HCT116 (cell line): ENCODE measurements around the gene MBD5. TPM values are rescaled to one million over a fixed set of nuclear protein-coding genes. Genes with fewer than 3 reads are reported as not detected.

Experiments
- ATAC-seq: fragments of 200-7000 bp; cut with Tn5 transposase; 2 replicates; pipeline ENCODE4 v1.9.1; 2020; ENCODE audit warnings: mild to moderate bottlenecking, moderate library complexity
- BruUV-seq: library from RNA; stranded (reverse); fragments of 400-500 nt; replicated peaks from 2 replicates; lab custom pipeline; 2021; lab: Mats Ljungman, UMichigan
- CTCF ChIA-PET: fragments of 300-600 bp; sonication (Branson Sonifier 250); formaldehyde crosslinking; loops from one replicate; lab custom pipeline; 2021; ENCODE audit warnings: antibody characterized with exemption; lab: Charles Lee
- POLR2A ChIA-PET: fragments of 300-600, 350-600 bp; sonication (Branson Sonifier 250); formaldehyde crosslinking; loops from one replicate; lab custom pipeline; 2021; ENCODE audit warnings: antibody characterized with exemption; lab: Charles Lee
- RAD21 ChIA-PET, 2 experiments: fragments of 300-600 bp; sonication (Branson Sonifier 250); formaldehyde crosslinking; loops; one replicate each; lab custom pipeline; 2023; ENCODE audit warnings: low total read pairs in 2 of 2; ENCODE audit not compliant: uncharacterized antibody in 2 of 2, unreplicated experiment in 2 of 2, low non-redundant PET in 1 of 2; lab: Charles Lee
- DNase-seq: peaks from one replicate; pipeline ENCODE4 v3.0.0-alpha.2; 2010; ENCODE audit warnings: low read depth, low spot score
- H2AFZ ChIP-seq: fragments of 200-600 bp; shearing (Covaris generic), sonication (generic); 2 replicates; pipeline ENCODE4 v1.6.1; 2017; ENCODE audit warnings: low read depth, mixed run types, mixed read lengths, antibody characterized with exemption, low read length; ENCODE audit not compliant: poor library complexity, severe bottlenecking
- H3K27ac ChIP-seq: 2 replicates; pipeline ENCODE4 v1.5.1; 2012; ENCODE audit warnings: low read depth, low read length
- H3K27me3 ChIP-seq: fragments of 200-600 bp; sonication (generic); 2 replicates; pipeline ENCODE4 v1.6.1; 2016; ENCODE audit warnings: mixed run types, low read length, mixed read lengths; ENCODE audit not compliant: insufficient read depth
- H3K36me3 ChIP-seq, 2 experiments: fragments of 200-500 bp in 1 of 2; fragments of 200-600 bp in 1 of 2; sonication (Bioruptor generic) in 1 of 2; sonication (generic) in 1 of 2; 2 replicates each; pipeline versions ENCODE4 v1.5.1 to v1.6.1; 2014 to 2016; ENCODE audit warnings: low read length in 2 of 2, inconsistent platforms in 1 of 2, mixed read lengths in 1 of 2, mixed run types in 1 of 2; ENCODE audit not compliant: insufficient read depth in 2 of 2, control insufficient read depth in 1 of 2
- H3K4me1 ChIP-seq, 2 experiments: fragments of 200-600 bp in 1 of 2; sonication (generic) in 1 of 2; 2 replicates each; pipeline versions ENCODE4 v1.5.1 to v1.6.1; 2012 to 2017; ENCODE audit warnings: low read length in 2 of 2, inconsistent platforms in 1 of 2, mild to moderate bottlenecking in 1 of 2, mixed read lengths in 1 of 2, mixed run types in 1 of 2, moderate library complexity in 1 of 2; ENCODE audit not compliant: insufficient read depth in 2 of 2, control insufficient read depth in 1 of 2
- H3K4me2 ChIP-seq: fragments of 200-600 bp; sonication (generic); 2 replicates; pipeline ENCODE4 v1.6.1; 2017; ENCODE audit warnings: mixed run types, low read length, mixed read lengths
- H3K4me3 ChIP-seq, 2 experiments: fragments of 200-600 bp in 1 of 2; sonication (generic) in 1 of 2; replicated peaks in 1 of 2; 2 replicates each; pipeline ENCODE4 v1.5.1; 2011 to 2016; ENCODE audit warnings: low read length in 2 of 2, control low read depth in 1 of 2, low read depth in 1 of 2, mild to moderate bottlenecking in 1 of 2, mixed read lengths in 1 of 2, mixed run types in 1 of 2
- H3K79me2 ChIP-seq: fragments of 200-600 bp; sonication (generic); 2 replicates; pipeline ENCODE4 v1.6.1; 2017; ENCODE audit warnings: mild to moderate bottlenecking, mixed run types, low read length, moderate library complexity, mixed read lengths; ENCODE audit not compliant: insufficient read depth
- H3K9ac ChIP-seq: fragments of 200-600 bp; sonication (generic); 2 replicates; pipeline ENCODE4 v1.6.1; 2016; ENCODE audit warnings: low read length, mixed read lengths
- H3K9me2 ChIP-seq: fragments of 200-600 bp; sonication (generic), shearing (Covaris generic); 2 replicates; pipeline ENCODE4 v1.6.1; 2017; ENCODE audit warnings: mixed run types, mild to moderate bottlenecking, moderate library complexity; ENCODE audit not compliant: insufficient read depth
- H3K9me3 ChIP-seq, 2 experiments: fragments of 200-500 bp in 1 of 2; fragments of 200-600 bp in 1 of 2; sonication (Bioruptor generic) in 1 of 2; sonication (generic) in 1 of 2; 2 replicates each; pipeline ENCODE4 v1.6.1; 2014 to 2017; ENCODE audit warnings: low read length in 2 of 2, mixed read lengths in 2 of 2, inconsistent platforms in 1 of 2, low read depth in 1 of 2, mild to moderate bottlenecking in 1 of 2, mixed run types in 1 of 2, moderate library complexity in 1 of 2; ENCODE audit not compliant: control insufficient read depth in 1 of 2, insufficient read depth in 1 of 2
- H4K20me1 ChIP-seq: fragments of 200-600 bp; sonication (generic), shearing (Covaris generic); 2 replicates; pipeline ENCODE4 v1.6.1; 2017; ENCODE audit warnings: mixed run types, mild to moderate bottlenecking, moderate library complexity; ENCODE audit not compliant: insufficient read depth
- CEBPB ChIP-seq: IDR thresholded peaks from 2 replicates; pipeline ENCODE4 v1.6.1; 2012; ENCODE audit warnings: low read depth
- CTCF ChIP-seq, 3 experiments: fragments of 200-600 bp in 1 of 3; sonication (generic) in 1 of 3; IDR thresholded peaks in 2 of 3; conservative IDR thresholded peaks in 1 of 3; 2 replicates each; pipeline ENCODE4 v1.5.1; 2012 to 2017; ENCODE audit warnings: low read depth in 2 of 3, low read length in 2 of 3, antibody characterized with exemption in 1 of 3, borderline replicate concordance in 1 of 3, control low read depth in 1 of 3, mild to moderate bottlenecking in 1 of 3, mixed read lengths in 1 of 3, mixed run types in 1 of 3, moderate library complexity in 1 of 3; ENCODE audit not compliant: insufficient read depth in 1 of 3
- EGR1 ChIP-seq: IDR thresholded peaks from 2 replicates; pipeline ENCODE4 v1.6.1; 2012; ENCODE audit warnings: low read depth
- ELF1 ChIP-seq: IDR thresholded peaks from 2 replicates; pipeline ENCODE4 v1.6.1; 2012; ENCODE audit warnings: low read depth, borderline replicate concordance
- EZH2phosphoT487 ChIP-seq: fragments of 200-600 bp; IDR thresholded peaks from 2 replicates; pipeline ENCODE4 v1.6.1; 2018; ENCODE audit warnings: antibody characterized with exemption, borderline replicate concordance
- FOSL1 ChIP-seq: IDR thresholded peaks from 2 replicates; pipeline ENCODE4 v1.6.1; 2012; ENCODE audit warnings: low read depth
- POLR2AphosphoS5 ChIP-seq: IDR thresholded peaks from 2 replicates; pipeline ENCODE4 v1.6.1; 2011; ENCODE audit warnings: mild to moderate bottlenecking, low read depth, low read length, moderate library complexity
- REST ChIP-seq: IDR thresholded peaks from 2 replicates; pipeline ENCODE4 v1.6.1; 2012; ENCODE audit warnings: low read depth
- SP1 ChIP-seq: IDR thresholded peaks from 2 replicates; pipeline ENCODE4 v1.6.1; 2012; ENCODE audit warnings: low read depth
- SRF ChIP-seq: IDR thresholded peaks from 2 replicates; pipeline ENCODE4 v1.6.1; 2012; ENCODE audit warnings: low read depth
- YY1 ChIP-seq: IDR thresholded peaks from 2 replicates; pipeline ENCODE4 v1.6.1; 2011; ENCODE audit warnings: low read length, low read depth, moderate library complexity, mild to moderate bottlenecking; ENCODE audit not compliant: insufficient replicate concordance; ENCODE audit errors: extremely low read depth
- ZFX ChIP-seq: fragments of 450-650 bp; IDR thresholded peaks from 2 replicates; pipeline ENCODE4 v1.6.1; 2017
- ZNF274 ChIP-seq: fragments of 200-500 bp; sonication (Bioruptor generic); IDR thresholded peaks from 2 replicates; pipeline ENCODE4 v1.6.1; 2014; ENCODE audit warnings: mild to moderate bottlenecking, low read depth, low read length, inconsistent platforms
- intact Hi-C: fragments of 100-400 bp; cut with micrococcal nuclease; formaldehyde crosslinking; loops from 2 replicates; pipeline ENCODE4 v1.10.0; 2022
- total RNA-seq: library from RNA; stranded (reverse); gene quantifications from one replicate; pipeline ENCODE4 v1.2.1, GENCODE V29; 2021; ENCODE audit not compliant: unreplicated experiment
- TF ChIP-seq, protein P1 (sequence below): IDR thresholded peaks from 2 replicates; pipeline ENCODE4 v1.6.1; 2012
- TF ChIP-seq, protein P2 (sequence below): IDR thresholded peaks from 2 replicates; pipeline ENCODE4 v1.6.1; 2012

Gene MBD5
- total RNA-seq, 1 experiment from 2014 or later: 20.5 TPM

- H3K36me3 ChIP-seq: no peaks in the 10 kb centered on the region
- H3K27me3 ChIP-seq: no peaks in the 10 kb centered on the region
- H3K79me2 ChIP-seq: no peaks in the 10 kb centered on the region
- no peak overlapping the region for H2AFZ ChIP-seq
- H3K9me3 ChIP-seq: no peaks in the 10 kb centered on the region
- ChIA-PET POLR2A (no interaction called here), CTCF (no interaction called here), RAD21 (no interaction called here)
- no peaks in the 10 kb centered on the region for H3K4me1 ChIP-seq
- no peak overlapping the region for H3K9ac ChIP-seq
- H3K4me3 ChIP-seq: no peak overlapping the region
- intact Hi-C loops: no loop called here
- BruUV-seq: no TSS peak
- H3K9me2 ChIP-seq: no peaks in the 10 kb centered on the region
- H3K4me2 ChIP-seq: no peak overlapping the region
- H4K20me1 ChIP-seq: no peaks in the 10 kb centered on the region
- no peak for TF ChIP-seq ELF1
- TF ChIP-seq EZH2phosphoT487: no peak
- TF ChIP-seq, protein P1, sequence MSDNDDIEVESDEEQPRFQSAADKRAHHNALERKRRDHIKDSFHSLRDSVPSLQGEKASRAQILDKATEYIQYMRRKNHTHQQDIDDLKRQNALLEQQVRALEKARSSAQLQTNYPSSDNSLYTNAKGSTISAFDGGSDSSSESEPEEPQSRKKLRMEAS: no peak
- no peak for TF ChIP-seq FOSL1
- TF ChIP-seq EGR1: no peak
- TF ChIP-seq ZFX: no peak
- no peak for TF ChIP-seq ZNF274
- ATAC-seq (no peak), DNase-seq (no peak)
- H3K27ac ChIP-seq: no peak overlapping the region
These were observed 496.9 kb downstream of the MBD5 start for GRCh38 chr2:148517822-148518221.

- H3K27ac ChIP-seq: no peak overlapping the region
- H3K79me2 ChIP-seq: no peaks in the 10 kb centered on the region
- H3K36me3 ChIP-seq: no peaks in the 10 kb centered on the region
- H3K4me3 ChIP-seq: no peak overlapping the region
- no peaks in the 10 kb centered on the region for H3K27me3 ChIP-seq
- H3K4me2 ChIP-seq: no peak overlapping the region
- no peaks in the 10 kb centered on the region for H3K9me2 ChIP-seq
- no peak for ATAC-seq
- H3K9me3 ChIP-seq: no peaks in the 10 kb centered on the region
- no TSS peak for BruUV-seq
- H2AFZ ChIP-seq: no peak overlapping the region
- no peak for DNase-seq
- H3K9ac ChIP-seq: no peak overlapping the region
- RAD21 ChIA-PET: no interaction called here
- intact Hi-C loops: no loop called here
- POLR2A ChIA-PET: no interaction called here
- no peaks in the 10 kb centered on the region for H4K20me1 ChIP-seq
- H3K4me1 ChIP-seq: no peaks in the 10 kb centered on the region
- CTCF ChIA-PET: interaction anchor here (1.1 kb wide), 1 partner anchor 10 kb away, joined by 3 read pairs; no protein-coding TSS in a partner anchor
- TF ChIP-seq, protein P2, sequence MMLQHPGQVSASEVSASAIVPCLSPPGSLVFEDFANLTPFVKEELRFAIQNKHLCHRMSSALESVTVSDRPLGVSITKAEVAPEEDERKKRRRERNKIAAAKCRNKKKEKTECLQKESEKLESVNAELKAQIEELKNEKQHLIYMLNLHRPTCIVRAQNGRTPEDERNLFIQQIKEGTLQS: no peak
- TF ChIP-seq SRF: no peak
- no peak for TF ChIP-seq ELF1
- no peak for TF ChIP-seq POLR2AphosphoS5
- no peak for TF ChIP-seq CEBPB
- TF ChIP-seq SP1: no peak
- TF ChIP-seq, protein P1: no peak
- TF ChIP-seq EZH2phosphoT487: no peak
- TF ChIP-seq CTCF (IDR thresholded peaks at IDR 0.05 in 2 of 3, conservative IDR thresholded peaks at IDR 0.05 in 1 of 3; ENCODE audit: borderline replicate concordance in 1 of 3, insufficient read depth in 1 of 3, low read depth in 2 of 3, low read length in 2 of 3): no peak
- TF ChIP-seq REST: no peak
- TF ChIP-seq FOSL1: no peak
- TF ChIP-seq YY1: no peak
- no peak for TF ChIP-seq EGR1
These were observed 498.1 kb downstream of the MBD5 start for GRCh38 chr2:148519013-148519412.
